Trophoblast cell (in vitro differentiated cells and primary cell): Measurements from ENCODE around the gene PTGIS.

ENCODE experiments used
- DNase-seq, 2 donors: peaks; one replicate each; pipeline ENCODE4 v3.0.0-alpha.2; 2016
- H2AFZ ChIP-seq: 2 replicates; pipeline ENCODE4 v1.6.1; 2013; ENCODE audit warnings: low read length, moderate library complexity, mild to moderate bottlenecking; ENCODE audit not compliant: insufficient read depth, poor library complexity
- H2AK5ac ChIP-seq: 2 replicates; pipeline ENCODE4 v1.6.1; 2013; ENCODE audit warnings: mild to moderate bottlenecking, low read length
- H2BK120ac ChIP-seq: 2 replicates; pipeline ENCODE4 v1.6.1; 2013; ENCODE audit warnings: low read length, mild to moderate bottlenecking, moderate library complexity; ENCODE audit not compliant: insufficient read depth, poor library complexity
- H2BK12ac ChIP-seq: 2 replicates; pipeline ENCODE4 v1.6.1; 2013; ENCODE audit warnings: mild to moderate bottlenecking, low read length, moderate library complexity
- H2BK5ac ChIP-seq: 2 replicates; pipeline ENCODE4 v1.6.1; 2013; ENCODE audit warnings: low read length, low read depth, moderate library complexity, mild to moderate bottlenecking; ENCODE audit not compliant: poor library complexity
- H3K14ac ChIP-seq: 2 replicates; pipeline ENCODE4 v1.6.1; 2013; ENCODE audit warnings: mild to moderate bottlenecking, low read length
- H3K18ac ChIP-seq: 2 replicates; pipeline ENCODE4 v1.6.1; 2013; ENCODE audit warnings: mild to moderate bottlenecking, low read length
- H3K23ac ChIP-seq: 2 replicates; pipeline ENCODE4 v1.6.1; 2013; ENCODE audit warnings: low read length
- H3K27ac ChIP-seq: 2 replicates; pipeline ENCODE4 v1.5.1; 2013; ENCODE audit warnings: low read depth, mild to moderate bottlenecking, inconsistent platforms, low read length, moderate library complexity
- H3K27me3 ChIP-seq: 2 replicates; pipeline ENCODE4 v1.6.1; 2013; ENCODE audit warnings: inconsistent platforms, mild to moderate bottlenecking, low read length, moderate library complexity; ENCODE audit not compliant: insufficient read depth
- H3K36me3 ChIP-seq, 2 experiments: 1 replicate in 1 of 2; 2 replicates in 1 of 2; pipeline ENCODE4 v1.6.1; 2013; ENCODE audit warnings: low read length in 2 of 2, mild to moderate bottlenecking in 2 of 2, moderate library complexity in 1 of 2; ENCODE audit not compliant: insufficient read depth in 2 of 2, control insufficient read depth in 1 of 2
- H3K4ac ChIP-seq: 2 replicates; pipeline ENCODE4 v1.6.1; 2013; ENCODE audit warnings: low read depth, mild to moderate bottlenecking, low read length, moderate library complexity
- H3K4me1 ChIP-seq, 2 experiments: 1 replicate in 1 of 2; 2 replicates in 1 of 2; pipeline ENCODE4 v1.6.1; 2013; ENCODE audit warnings: low read length in 2 of 2, mild to moderate bottlenecking in 2 of 2, moderate library complexity in 1 of 2; ENCODE audit not compliant: insufficient read depth in 2 of 2, control insufficient read depth in 1 of 2
- H3K4me2 ChIP-seq: 2 replicates; pipeline ENCODE4 v1.6.1; 2013; ENCODE audit warnings: inconsistent platforms, mild to moderate bottlenecking, low read length, moderate library complexity
- H3K4me3 ChIP-seq: 2 replicates; pipeline ENCODE4 v1.5.1; 2013; ENCODE audit warnings: mild to moderate bottlenecking, low read depth, low read length, inconsistent platforms
- H3K79me1 ChIP-seq: one replicate; pipeline ENCODE4 v1.6.1; 2013; ENCODE audit warnings: low read length
- H3K79me2 ChIP-seq: 2 replicates; pipeline ENCODE4 v1.6.1; 2013; ENCODE audit warnings: low read length, mild to moderate bottlenecking; ENCODE audit not compliant: control insufficient read depth, insufficient read depth, poor library complexity
- H3K9ac ChIP-seq: 2 replicates; pipeline ENCODE4 v1.6.1; 2013; ENCODE audit warnings: mild to moderate bottlenecking, low read length
- H3K9me3 ChIP-seq: 2 replicates; pipeline ENCODE4 v1.6.1; 2013; ENCODE audit warnings: low read depth, mild to moderate bottlenecking, control low read depth, inconsistent platforms, low read length; ENCODE audit not compliant: insufficient read depth
- H4K12ac ChIP-seq: 2 replicates; pipeline ENCODE4 v1.6.1; 2013; ENCODE audit warnings: low read depth, mild to moderate bottlenecking, low read length, moderate library complexity
- H4K8ac ChIP-seq: 2 replicates; pipeline ENCODE4 v1.6.1; 2013; ENCODE audit warnings: low read depth, mild to moderate bottlenecking, low read length, moderate library complexity
- H4K91ac ChIP-seq: one replicate; pipeline ENCODE4 v1.6.1; 2013; ENCODE audit warnings: low read depth, mild to moderate bottlenecking, low read length, moderate library complexity
- WGBS: extraction: QIAGEN DNeasy Blood & Tissue Kit; methylation state at CpG from one replicate; pipeline ENCODE4 v1.1.7; 2013; ENCODE audit warnings: missing lambda C conversion rate; ENCODE audit not compliant: insufficient read length, insufficient coverage; ENCODE audit errors: extremely low coverage; 5-methylcytosine and 5-hydroxymethylcytosine counted together

PTGIS gene

GRCh38 chr20:49583669-49584417 lies 15.9 kb upstream of the PTGIS start:
- Histone ChIP-seq H3K14ac (no peak overlapping the region), H3K27ac (no peak overlapping the region), H3K27me3 (no peaks in the 10 kb centered on the region), H3K4me1 (no peaks in the 10 kb centered on the region), H2BK5ac (no peak overlapping the region), H2AFZ (no peak overlapping the region), H3K23ac (no peak overlapping the region), H3K36me3 (no peaks in the 10 kb centered on the region), H3K79me1 (no peaks in the 10 kb centered on the region), H2BK12ac (no peak overlapping the region), H3K9me3 (peaks cover 5% of the 10 kb centered on the region), H3K4me2 (no peak overlapping the region), H3K18ac (no peak overlapping the region), H4K8ac (no peak overlapping the region), H3K4me3 (no peak overlapping the region), H2AK5ac (no peak overlapping the region), H3K9ac (no peak overlapping the region), H3K4ac (no peak overlapping the region), H4K91ac (no peak overlapping the region), H4K12ac (no peak overlapping the region), H3K79me2 (no peaks in the 10 kb centered on the region), H2BK120ac (no peak overlapping the region)
- no CpG with 5 or more reads among the region's 12 CpGs for WGBS
- DNase-seq, result peak; percentile 85 to 95

GRCh38 chr20:49583343-49583668 lies 15.4 kb upstream of the PTGIS start:
- Histone ChIP-seq H3K27me3 (no peaks in the 10 kb centered on the region), H3K14ac (no peak overlapping the region), H4K91ac (no peak overlapping the region), H3K9ac (no peak overlapping the region), H2AK5ac (no peak overlapping the region), H3K4ac (no peak overlapping the region), H4K8ac (no peak overlapping the region), H3K4me3 (no peak overlapping the region), H3K18ac (no peak overlapping the region), H3K27ac (no peak overlapping the region), H3K36me3 (no peaks in the 10 kb centered on the region), H2BK120ac (no peak overlapping the region), H3K4me2 (no peak overlapping the region), H3K4me1 (no peaks in the 10 kb centered on the region), H3K9me3 (peaks cover 5% of the 10 kb centered on the region), H4K12ac (no peak overlapping the region), H3K79me2 (no peaks in the 10 kb centered on the region), H3K23ac (no peak overlapping the region), H2BK12ac (no peak overlapping the region), H2BK5ac (no peak overlapping the region), H3K79me1 (no peaks in the 10 kb centered on the region), H2AFZ (no peak overlapping the region)
- no peak for DNase-seq
- WGBS, result no CpG with 5 or more reads among the region's 4 CpGs

- no peak overlapping the region for H3K18ac ChIP-seq
- H3K4me1 ChIP-seq, result no peaks in the 10 kb centered on the region
- no peaks in the 10 kb centered on the region for H3K79me2 ChIP-seq
- no peak overlapping the region for H3K27ac ChIP-seq
- H2BK5ac ChIP-seq, result no peak overlapping the region
- H3K4me2 ChIP-seq, result no peak overlapping the region
- no CpG with 5 or more reads among the region's 10 CpGs for WGBS
- no peaks in the 10 kb centered on the region for H3K36me3 ChIP-seq
- no peak overlapping the region for H2BK12ac ChIP-seq
- H3K27me3 ChIP-seq, result no peaks in the 10 kb centered on the region
- no peak overlapping the region for H3K14ac ChIP-seq
- H2BK120ac ChIP-seq, result no peak overlapping the region
- no peak overlapping the region for H4K91ac ChIP-seq
- H2AK5ac ChIP-seq, result no peak overlapping the region
- H3K4me3 ChIP-seq, result no peak overlapping the region
- no peak overlapping the region for H3K23ac ChIP-seq
- no peak overlapping the region for H3K4ac ChIP-seq
- H4K8ac ChIP-seq, result no peak overlapping the region
- H4K12ac ChIP-seq, result no peak overlapping the region
- DNase-seq, result no peak
- no peaks in the 10 kb centered on the region for H3K79me1 ChIP-seq
- no peak overlapping the region for H3K9ac ChIP-seq
- H3K9me3 ChIP-seq, result peaks cover 3% of the 10 kb centered on the region
- H2AFZ ChIP-seq, result no peak overlapping the region
Observed at GRCh38 chr20:49582413-49583334, 14.7 kb upstream of the PTGIS start.

- H3K9me3 ChIP-seq, result peaks cover 3% of the 10 kb centered on the region
- H3K4me2 ChIP-seq, result no peak overlapping the region
- H2BK12ac ChIP-seq, result no peak overlapping the region
- H2BK5ac ChIP-seq, result no peak overlapping the region
- H2AFZ ChIP-seq, result no peak overlapping the region
- no peak overlapping the region for H4K8ac ChIP-seq
- no peaks in the 10 kb centered on the region for H3K27me3 ChIP-seq
- no peak overlapping the region for H3K18ac ChIP-seq
- no peak overlapping the region for H3K9ac ChIP-seq
- H4K91ac ChIP-seq, result no peak overlapping the region
- no peak overlapping the region for H3K4ac ChIP-seq
- H3K36me3 ChIP-seq, result no peaks in the 10 kb centered on the region
- H2AK5ac ChIP-seq, result no peak overlapping the region
- H3K4me3 ChIP-seq, result no peak overlapping the region
- H4K12ac ChIP-seq, result no peak overlapping the region
- no peaks in the 10 kb centered on the region for H3K79me2 ChIP-seq
- no peaks in the 10 kb centered on the region for H3K4me1 ChIP-seq
- no peak overlapping the region for H3K23ac ChIP-seq
- no peak overlapping the region for H2BK120ac ChIP-seq
- WGBS, result no CpG with 5 or more reads among the region's 1 CpG
- H3K79me1 ChIP-seq, result no peaks in the 10 kb centered on the region
- DNase-seq, result no peak
- no peak overlapping the region for H3K14ac ChIP-seq
- H3K27ac ChIP-seq, result no peak overlapping the region
Observed at GRCh38 chr20:49581482-49581881, 13.5 kb upstream of the PTGIS start.
